HG03571 (cell line): ENCODE data around the gene BARX2.

Source experiments
- ATAC-seq: cut with Tn5 transposase; IDR thresholded peaks from one replicate; pipeline ENCODE4 v1.9.1; 2021; ENCODE audit not compliant: unreplicated experiment

Gene BARX2

GRCh38 chr11:129373489-129373953 is 2.1 kb upstream of the BARX2 start:
- ATAC-seq: no peak

- no peak for ATAC-seq
These were observed 1.3 kb upstream of the BARX2 start for GRCh38 chr11:129374081-129374992.

- no peak for ATAC-seq
These were observed 476 bp upstream of the BARX2 start for GRCh38 chr11:129374993-129375750.

GRCh38 chr11:129376658-129377341 is 1.2 kb downstream of the BARX2 start:
- ATAC-seq: no peak

- ATAC-seq: no peak
These were observed 2.1 kb downstream of the BARX2 start for GRCh38 chr11:129377739-129378138.

GRCh38 chr11:129380413-129380812 is 4.8 kb downstream of the BARX2 start:
- ATAC-seq: no peak

- no peak for ATAC-seq
These were observed 6.9 kb downstream of the BARX2 start for GRCh38 chr11:129382583-129382982.

- ATAC-seq: no peak
These were observed 7.4 kb downstream of the BARX2 start for GRCh38 chr11:129383060-129383459.

- ATAC-seq: no peak
These were observed 7.9 kb downstream of the BARX2 start for GRCh38 chr11:129383502-129383901.

- ATAC-seq: no peak
These were observed 8.8 kb downstream of the BARX2 start for GRCh38 chr11:129384415-129384814.

- ATAC-seq: no peak
These were observed 10.2 kb downstream of the BARX2 start for GRCh38 chr11:129385801-129386200.

- no peak for ATAC-seq
These were observed 11.2 kb downstream of the BARX2 start for GRCh38 chr11:129386795-129387397.

- no peak for ATAC-seq
These were observed 11.8 kb downstream of the BARX2 start for GRCh38 chr11:129387434-129387833.

- no peak for ATAC-seq
These were observed 13.2 kb downstream of the BARX2 start for GRCh38 chr11:129388824-129389223.

- ATAC-seq: no peak
These were observed 14.7 kb downstream of the BARX2 start for GRCh38 chr11:129390303-129390821.

- no peak for ATAC-seq
These were observed 15.7 kb downstream of the BARX2 start for GRCh38 chr11:129391360-129391759.

- ATAC-seq: no peak
These were observed 16.2 kb downstream of the BARX2 start for GRCh38 chr11:129391821-129392220.

- ATAC-seq: no peak
These were observed 17.3 kb downstream of the BARX2 start for GRCh38 chr11:129392995-129393394.

- ATAC-seq: no peak
These were observed 19.1 kb downstream of the BARX2 start for GRCh38 chr11:129394709-129395108.

- ATAC-seq: no peak
These were observed 19.8 kb downstream of the BARX2 start for GRCh38 chr11:129395432-129395831.

- ATAC-seq: no peak
These were observed 20.2 kb downstream of the BARX2 start for GRCh38 chr11:129395883-129396282.
